ENCODE measurements around the gene LGALSL.

LGALSL gene

GRCh38 chr2:64474121-64474571 is 20.2 kb downstream of the LGALSL start:
- peak in 1 of 2 donors; percentile 29 for DNase-seq

- no peak for DNase-seq
Observed at GRCh38 chr2:64474636-64475035, 20.7 kb downstream of the LGALSL start.

- DNase-seq: no peak
Observed at GRCh38 chr2:64477037-64477436, 23.1 kb downstream of the LGALSL start.

GRCh38 chr2:64477979-64478378 is 24.0 kb downstream of the LGALSL start:
- no peak for DNase-seq

GRCh38 chr2:64478502-64479230 is 24.7 kb downstream of the LGALSL start:
- no peak for DNase-seq

GRCh38 chr2:64479259-64480117 is 25.5 kb downstream of the LGALSL start:
- DNase-seq: no peak

- DNase-seq: no peak
Observed at GRCh38 chr2:64481665-64482064, 27.7 kb downstream of the LGALSL start.

- DNase-seq: no peak
Observed at GRCh38 chr2:64482243-64482642, 28.3 kb downstream of the LGALSL start.

GRCh38 chr2:64482765-64483504 is 29.0 kb downstream of the LGALSL start:
- DNase-seq: no peak

- peak; percentile 44 to 62 for DNase-seq
Observed at GRCh38 chr2:64485331-64485730, 31.4 kb downstream of the LGALSL start.

- DNase-seq: no peak
Observed at GRCh38 chr2:64485961-64486360, 32.0 kb downstream of the LGALSL start.

- no peak for DNase-seq
Observed at GRCh38 chr2:64487256-64488049, 33.5 kb downstream of the LGALSL start.

GRCh38 chr2:64488050-64488974 is 34.4 kb downstream of the LGALSL start:
- DNase-seq: peak; percentile 41 to 96

GRCh38 chr2:64489081-64489751 is 35.3 kb downstream of the LGALSL start:
- DNase-seq: no peak

GRCh38 chr2:64491426-64491825 is 37.5 kb downstream of the LGALSL start:
- no peak for DNase-seq

GRCh38 chr2:64492272-64492671 is 38.3 kb downstream of the LGALSL start:
- DNase-seq: no peak

- DNase-seq: no peak
Observed at GRCh38 chr2:64492821-64493220, 38.9 kb downstream of the LGALSL start.

GRCh38 chr2:64493788-64494187 is 39.8 kb downstream of the LGALSL start:
- DNase-seq: no peak

- no peak for DNase-seq
Observed at GRCh38 chr2:64498438-64498837, 44.5 kb downstream of the LGALSL start.

GRCh38 chr2:64500549-64500948 is 46.6 kb downstream of the LGALSL start:
- DNase-seq: no peak

GRCh38 chr2:64501946-64502345 is 48.0 kb downstream of the LGALSL start:
- DNase-seq: peak; percentile 49 to 77
